RWPE2 (cell line): ENCODE data around the gene ADAMTS9.

ENCODE experiments used
- ATAC-seq: fragments of 200-7000 bp; cut with Tn5 transposase; 3 replicates; pipeline ENCODE4 v1.9.1; 2021; ENCODE audit warnings: low read depth
- DNase-seq: peaks from one replicate; pipeline ENCODE4 v3.0.0-alpha.2; 2020; ENCODE audit warnings: low spot score
- H3K27ac ChIP-seq: fragments of 450-650 bp; 2 replicates; pipeline ENCODE4 v1.5.1; 2017; ENCODE audit warnings: mild to moderate bottlenecking; ENCODE audit not compliant: poor library complexity, severe bottlenecking
- H3K27me3 ChIP-seq: fragments of 250-450 bp; sonication (Bioruptor Pico); 2 replicates; pipeline ENCODE4 v1.5.1; 2021; ENCODE audit warnings: mild to moderate bottlenecking, moderate library complexity; ENCODE audit not compliant: insufficient read depth, poor library complexity, severe bottlenecking
- H3K36me3 ChIP-seq: fragments of 250-450 bp; sonication (Bioruptor Pico); 2 replicates; pipeline ENCODE4 v1.5.1; 2020; ENCODE audit warnings: low read depth, mild to moderate bottlenecking, moderate library complexity
- H3K4me1 ChIP-seq: fragments of 250-450 bp; sonication (Bioruptor Pico); 2 replicates; pipeline ENCODE4 v1.5.1; 2021; ENCODE audit warnings: mild to moderate bottlenecking, moderate library complexity; ENCODE audit not compliant: insufficient read depth, poor library complexity, severe bottlenecking
- H3K4me3 ChIP-seq: fragments of 250-450 bp; sonication (Bioruptor Pico); 2 replicates; pipeline ENCODE4 v1.5.1; 2021; ENCODE audit warnings: mild to moderate bottlenecking, moderate library complexity; ENCODE audit not compliant: severe bottlenecking
- H3K9me3 ChIP-seq: fragments of 250-450 bp; sonication (Bioruptor Pico); 2 replicates; pipeline ENCODE4 v1.5.1; 2021; ENCODE audit warnings: mild to moderate bottlenecking, moderate library complexity; ENCODE audit not compliant: severe bottlenecking
- TF ChIP-seq, protein P1 (sequence below): fragments of 450-650 bp; IDR thresholded peaks from one replicate; pipeline ENCODE4 v1.5.1; 2017; ENCODE audit warnings: mild to moderate bottlenecking, moderate library complexity; ENCODE audit not compliant: poor library complexity, severe bottlenecking

The ADAMTS9 gene

GRCh38 chr3:64685331-64685799 lies 2.4 kb downstream of the ADAMTS9 start:
- no peak overlapping the region for H3K27ac ChIP-seq
- DNase-seq: no peak
- H3K27me3 ChIP-seq: peaks cover 73% of the 10 kb centered on the region
- TF ChIP-seq, protein P1, sequence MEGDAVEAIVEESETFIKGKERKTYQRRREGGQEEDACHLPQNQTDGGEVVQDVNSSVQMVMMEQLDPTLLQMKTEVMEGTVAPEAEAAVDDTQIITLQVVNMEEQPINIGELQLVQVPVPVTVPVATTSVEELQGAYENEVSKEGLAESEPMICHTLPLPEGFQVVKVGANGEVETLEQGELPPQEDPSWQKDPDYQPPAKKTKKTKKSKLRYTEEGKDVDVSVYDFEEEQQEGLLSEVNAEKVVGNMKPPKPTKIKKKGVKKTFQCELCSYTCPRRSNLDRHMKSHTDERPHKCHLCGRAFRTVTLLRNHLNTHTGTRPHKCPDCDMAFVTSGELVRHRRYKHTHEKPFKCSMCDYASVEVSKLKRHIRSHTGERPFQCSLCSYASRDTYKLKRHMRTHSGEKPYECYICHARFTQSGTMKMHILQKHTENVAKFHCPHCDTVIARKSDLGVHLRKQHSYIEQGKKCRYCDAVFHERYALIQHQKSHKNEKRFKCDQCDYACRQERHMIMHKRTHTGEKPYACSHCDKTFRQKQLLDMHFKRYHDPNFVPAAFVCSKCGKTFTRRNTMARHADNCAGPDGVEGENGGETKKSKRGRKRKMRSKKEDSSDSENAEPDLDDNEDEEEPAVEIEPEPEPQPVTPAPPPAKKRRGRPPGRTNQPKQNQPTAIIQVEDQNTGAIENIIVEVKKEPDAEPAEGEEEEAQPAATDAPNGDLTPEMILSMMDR: no peak
- peak overlapping the region; percentile 36 for H3K4me3 ChIP-seq
- no peaks in the 10 kb centered on the region for H3K36me3 ChIP-seq
- H3K4me1 ChIP-seq: no peaks in the 10 kb centered on the region
- ATAC-seq: no peak
- H3K9me3 ChIP-seq: no peaks in the 10 kb centered on the region

- Histone ChIP-seq H3K4me3 (peak overlapping the region; percentile 36), H3K36me3 (no peaks in the 10 kb centered on the region), H3K4me1 (no peaks in the 10 kb centered on the region), H3K9me3 (no peaks in the 10 kb centered on the region), H3K27me3 (peaks cover 68% of the 10 kb centered on the region), H3K27ac (no peak overlapping the region)
- DNase-seq (no peak), ATAC-seq (no peak)
- TF ChIP-seq, protein P1: no peak
These were observed 3.0 kb downstream of the ADAMTS9 start for GRCh38 chr3:64684715-64685261.

- TF ChIP-seq, protein P1: no peak
These were observed 6.0 kb downstream of the ADAMTS9 start for GRCh38 chr3:64681827-64682226.

GRCh38 chr3:64681015-64681414 lies 6.8 kb downstream of the ADAMTS9 start:
- H3K9me3 ChIP-seq: no peaks in the 10 kb centered on the region
- H3K36me3 ChIP-seq: no peaks in the 10 kb centered on the region
- H3K4me1 ChIP-seq: no peaks in the 10 kb centered on the region
- DNase-seq (no peak), ATAC-seq (no peak)
- TF ChIP-seq, protein P1: no peak
- H3K4me3 ChIP-seq: no peak overlapping the region
- H3K27me3 ChIP-seq: peaks cover 32% of the 10 kb centered on the region
- no peak overlapping the region for H3K27ac ChIP-seq

More at GRCh38 chr3:64681827-64682226, 6.0 kb downstream of the ADAMTS9 start:
- H3K4me1 ChIP-seq: no peaks in the 10 kb centered on the region
- DNase-seq (no peak), ATAC-seq (no peak)
- no peak overlapping the region for H3K4me3 ChIP-seq
- no peaks in the 10 kb centered on the region for H3K9me3 ChIP-seq
- H3K27me3 ChIP-seq: peaks cover 41% of the 10 kb centered on the region
- no peak overlapping the region for H3K27ac ChIP-seq
- no peaks in the 10 kb centered on the region for H3K36me3 ChIP-seq

GRCh38 chr3:64680334-64680733 lies 7.5 kb downstream of the ADAMTS9 start:
- no peaks in the 10 kb centered on the region for H3K4me1 ChIP-seq

More at GRCh38 chr3:64680334-64680733, 7.5 kb downstream of the ADAMTS9 start:
- TF ChIP-seq, protein P1: no peak
- Histone ChIP-seq H3K9me3 (no peaks in the 10 kb centered on the region), H3K4me3 (no peak overlapping the region), H3K27me3 (peaks cover 26% of the 10 kb centered on the region), H3K27ac (no peak overlapping the region), H3K36me3 (no peaks in the 10 kb centered on the region)
- DNase-seq (no peak), ATAC-seq (no peak)
